GM19351 (cell line): ENCODE data around the gene CNOT2.

Experiments used
- ATAC-seq: cut with Tn5 transposase; IDR thresholded peaks from one replicate; pipeline ENCODE4 v1.9.1; 2021; ENCODE audit warnings: mild to moderate bottlenecking, moderate library complexity; ENCODE audit not compliant: unreplicated experiment

The CNOT2 gene

GRCh38 chr12:70251661-70252060 is 8.4 kb downstream of the CNOT2 start:
- ATAC-seq: no peak

- no peak for ATAC-seq
These were observed 9.6 kb downstream of the CNOT2 start for GRCh38 chr12:70252832-70253231.

GRCh38 chr12:70254225-70254624 is 11.0 kb downstream of the CNOT2 start:
- ATAC-seq: no peak

DNA sequence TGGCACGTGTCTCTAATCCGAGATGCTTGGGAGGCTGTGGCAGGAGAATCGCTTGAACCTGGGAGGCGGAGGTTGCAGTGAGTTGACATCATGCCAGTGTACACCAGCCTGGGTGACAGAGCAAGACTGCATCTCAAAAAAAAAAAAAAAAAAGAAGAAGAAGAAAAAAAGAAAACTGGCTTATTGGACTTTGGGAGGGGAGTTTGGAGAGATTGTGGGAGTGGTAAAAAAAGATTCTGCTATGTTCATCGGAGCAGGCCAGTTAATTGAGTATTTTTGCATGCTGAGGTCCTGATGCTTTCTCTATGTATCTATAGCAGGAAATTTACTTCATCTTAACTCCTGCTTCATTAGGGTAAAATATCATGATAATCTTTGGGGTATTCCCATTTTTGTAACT is 11.6 kb downstream of the CNOT2 start:
- ATAC-seq: no peak

DNA sequence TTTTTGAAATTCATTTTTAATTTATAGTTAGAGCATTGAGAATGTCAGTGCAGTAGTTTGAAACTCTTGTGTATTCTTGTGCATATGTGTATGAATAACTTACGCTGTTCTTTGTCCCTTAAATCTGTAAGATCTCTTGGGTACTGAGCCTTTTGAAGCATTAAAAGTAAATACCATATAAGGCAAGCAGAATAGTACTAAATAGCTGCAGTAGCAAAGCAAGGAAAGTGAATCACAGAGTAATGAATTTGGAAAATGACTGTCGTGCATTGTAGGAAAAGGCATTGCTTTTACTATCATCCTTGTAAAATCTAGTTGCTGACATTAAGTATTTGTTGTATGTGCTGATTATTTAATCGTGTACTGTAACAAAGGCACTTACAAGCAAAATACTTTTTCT is 12.1 kb downstream of the CNOT2 start:
- ATAC-seq: no peak

GRCh38 chr12:70258605-70259403 is 15.6 kb downstream of the CNOT2 start:
- no peak for ATAC-seq

- peak; percentile 71 for ATAC-seq
These were observed 17.4 kb downstream of the CNOT2 start for GRCh38 chr12:70260646-70261045.

- ATAC-seq: no peak
These were observed 21.0 kb downstream of the CNOT2 start for GRCh38 chr12:70264067-70264867.

DNA sequence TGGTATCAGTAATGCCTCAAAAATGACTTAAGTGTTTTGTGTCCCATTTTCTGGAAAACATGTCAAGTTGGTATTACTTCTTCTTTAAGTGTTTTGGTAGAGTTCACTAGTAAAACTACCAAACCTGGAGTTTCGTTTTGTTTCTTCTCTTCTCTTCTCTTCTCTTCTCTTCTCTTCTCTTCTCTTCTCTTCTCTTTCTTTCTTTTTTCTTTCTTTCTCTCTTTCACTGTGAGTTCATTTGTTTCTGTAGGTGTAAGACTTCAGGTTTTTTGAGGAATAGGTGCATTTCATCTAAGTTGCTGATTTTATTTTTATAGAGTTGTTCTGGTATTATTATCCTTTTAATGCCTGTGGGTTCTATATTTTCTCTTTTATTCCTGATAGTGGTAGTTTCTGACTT is 21.9 kb downstream of the CNOT2 start:
- no peak for ATAC-seq

GRCh38 chr12:70267550-70267949 is 24.3 kb downstream of the CNOT2 start:
- peak; percentile 48 for ATAC-seq

- ATAC-seq: no peak
These were observed 25.7 kb downstream of the CNOT2 start for GRCh38 chr12:70268972-70269371.

DNA sequence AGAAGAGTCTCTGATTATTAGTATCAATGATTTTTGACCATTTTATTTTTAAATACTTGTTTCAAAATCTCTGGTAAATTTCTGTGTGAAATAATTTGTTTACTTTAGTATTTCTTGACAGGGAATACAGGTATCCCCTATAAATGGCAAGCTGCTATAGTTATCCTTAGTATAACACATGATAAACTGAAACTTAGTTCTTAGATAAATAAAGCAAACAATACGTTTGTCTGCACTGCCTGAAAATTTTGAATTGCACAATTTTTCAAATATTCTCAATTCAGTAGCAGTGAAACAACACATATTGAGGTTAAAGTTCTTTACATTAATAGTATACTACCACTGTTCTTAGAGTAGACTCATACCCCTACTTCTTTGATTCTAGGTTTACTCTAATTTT is 26.9 kb downstream of the CNOT2 start:
- ATAC-seq: no peak

DNA sequence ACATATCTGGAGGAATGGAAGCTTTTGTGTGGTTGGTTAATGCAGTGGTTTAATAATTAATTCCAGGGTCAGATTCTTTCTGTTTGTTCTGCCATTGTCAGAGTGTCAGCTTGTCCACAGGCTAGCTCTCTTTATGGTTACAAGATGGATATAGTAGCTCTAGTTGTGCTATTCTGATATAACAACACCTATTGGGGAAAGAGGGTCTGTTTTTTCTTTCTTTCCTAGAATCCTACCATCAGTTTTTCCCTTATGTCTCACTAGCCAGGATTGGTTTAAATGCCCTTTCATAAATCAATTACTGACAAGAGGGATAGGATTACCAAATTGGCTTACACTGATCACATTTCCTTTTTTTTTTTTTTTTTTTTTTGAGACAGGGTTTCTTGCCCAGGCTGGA is 27.8 kb downstream of the CNOT2 start:
- no peak for ATAC-seq

DNA sequence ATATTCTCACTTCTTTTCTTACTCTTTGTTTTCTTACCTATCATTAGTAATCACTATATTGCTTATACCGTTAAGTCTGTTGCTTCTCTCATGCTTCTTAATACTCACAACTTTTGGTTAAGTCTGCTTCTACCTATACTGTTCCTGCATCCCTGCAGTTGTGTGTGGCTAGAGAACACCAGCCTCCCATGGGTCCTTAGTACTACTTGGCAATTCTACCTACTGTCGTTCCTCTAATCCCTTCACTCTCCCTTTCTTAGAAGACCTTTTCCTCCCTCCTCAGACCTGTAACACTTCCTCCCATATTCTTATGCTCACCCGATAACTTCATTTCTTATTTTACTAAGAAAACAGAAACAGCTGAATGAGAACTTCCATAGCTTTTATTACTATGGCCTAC is 29.3 kb downstream of the CNOT2 start:
- no peak for ATAC-seq

DNA sequence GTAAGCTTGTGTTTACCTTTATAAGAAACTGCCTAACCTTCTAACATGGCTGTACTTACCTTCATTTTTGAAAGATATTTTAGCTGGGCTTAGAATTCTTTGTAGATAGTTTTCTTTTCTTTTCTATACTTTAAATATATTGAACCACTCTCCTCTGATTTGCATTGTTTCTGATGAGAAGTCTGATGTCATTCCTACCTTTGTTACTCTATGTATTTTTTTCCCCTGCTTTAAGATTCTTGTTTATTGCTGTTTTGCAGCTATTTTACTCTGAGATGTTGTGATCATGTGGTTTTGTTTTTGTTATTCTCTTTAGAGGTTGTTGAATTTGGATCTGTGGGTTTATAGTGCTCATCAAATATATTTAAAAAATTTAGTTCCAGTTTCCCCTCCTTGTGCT is 31.8 kb downstream of the CNOT2 start:
- no peak for ATAC-seq

DNA sequence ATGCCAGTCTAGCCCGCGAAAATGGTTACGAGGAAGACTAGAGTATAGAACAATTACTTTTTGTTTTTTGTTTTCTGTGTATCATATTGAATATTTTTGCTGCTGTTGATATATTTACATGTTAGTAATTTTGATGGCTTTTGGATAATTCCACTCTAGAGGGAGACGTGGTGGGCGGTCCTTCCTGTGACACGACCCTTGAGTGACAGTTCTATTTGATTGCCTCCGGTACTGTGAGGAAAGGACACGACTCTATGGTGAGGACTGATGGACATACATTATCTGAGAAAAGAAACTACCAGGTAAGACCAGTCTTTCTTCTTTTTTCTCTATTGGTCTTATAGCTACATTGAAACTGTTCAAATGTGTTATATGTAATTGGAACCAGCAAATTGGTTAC is 34.7 kb downstream of the CNOT2 start:
- ATAC-seq: no peak

DNA sequence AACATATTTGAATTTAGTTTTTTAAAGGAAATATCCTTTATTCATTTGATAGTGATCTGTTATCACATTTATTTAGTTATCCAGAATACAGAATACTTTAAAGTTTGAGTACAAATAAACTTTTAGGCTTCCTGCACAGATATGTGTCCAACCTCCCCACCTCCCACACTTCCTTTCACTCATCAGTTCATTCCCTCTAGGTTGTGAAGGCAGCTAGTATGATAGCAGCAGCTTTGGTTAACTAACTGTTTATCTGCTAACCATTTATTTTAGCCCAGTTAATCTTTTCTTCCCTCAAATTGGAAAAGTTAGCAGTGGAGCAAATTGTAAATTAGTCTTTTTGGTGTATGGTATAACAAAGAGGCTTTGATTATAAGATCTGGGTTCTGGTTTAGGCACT is 35.7 kb downstream of the CNOT2 start:
- no peak for ATAC-seq

DNA sequence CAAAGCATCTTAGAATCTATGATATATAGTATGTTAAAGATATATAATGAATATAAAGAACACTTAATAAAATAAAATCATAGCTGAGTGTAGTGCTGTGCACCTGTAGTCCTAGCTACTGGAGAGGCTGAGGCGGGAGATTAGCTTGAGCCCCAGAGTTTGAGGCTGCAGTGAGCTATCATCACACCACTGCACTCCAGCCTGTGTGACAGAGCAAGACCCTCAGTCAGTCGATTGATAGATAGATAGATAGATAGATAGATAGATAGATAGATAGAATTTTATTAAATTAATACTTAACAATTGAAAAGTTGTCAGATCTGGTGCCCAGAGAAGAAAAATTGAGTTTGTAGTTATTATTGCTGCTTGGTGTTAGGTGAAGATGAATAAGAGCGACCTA is 40.0 kb downstream of the CNOT2 start:
- no peak for ATAC-seq

DNA sequence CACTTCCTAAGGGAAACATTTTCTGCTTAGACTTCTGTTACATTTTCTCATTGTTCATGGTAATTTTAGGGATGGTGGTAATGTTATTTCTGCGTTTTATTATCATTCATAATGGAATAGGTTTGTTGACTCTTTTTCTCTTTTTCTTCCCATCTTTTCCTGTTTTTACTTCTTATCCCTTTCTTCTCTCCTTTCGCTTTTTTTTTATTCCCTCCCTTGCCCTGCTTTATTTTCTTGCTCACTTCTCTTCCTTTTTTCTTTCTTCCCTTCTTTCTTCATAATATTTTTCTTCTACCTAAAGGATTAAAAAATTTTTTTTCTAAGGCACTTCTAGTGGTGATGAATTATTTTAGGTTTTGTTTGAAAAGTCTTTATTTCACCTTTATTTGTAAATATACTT is 45.6 kb downstream of the CNOT2 start:
- ATAC-seq: no peak

- ATAC-seq: no peak
These were observed 46.9 kb downstream of the CNOT2 start for GRCh38 chr12:70290116-70290515.

DNA sequence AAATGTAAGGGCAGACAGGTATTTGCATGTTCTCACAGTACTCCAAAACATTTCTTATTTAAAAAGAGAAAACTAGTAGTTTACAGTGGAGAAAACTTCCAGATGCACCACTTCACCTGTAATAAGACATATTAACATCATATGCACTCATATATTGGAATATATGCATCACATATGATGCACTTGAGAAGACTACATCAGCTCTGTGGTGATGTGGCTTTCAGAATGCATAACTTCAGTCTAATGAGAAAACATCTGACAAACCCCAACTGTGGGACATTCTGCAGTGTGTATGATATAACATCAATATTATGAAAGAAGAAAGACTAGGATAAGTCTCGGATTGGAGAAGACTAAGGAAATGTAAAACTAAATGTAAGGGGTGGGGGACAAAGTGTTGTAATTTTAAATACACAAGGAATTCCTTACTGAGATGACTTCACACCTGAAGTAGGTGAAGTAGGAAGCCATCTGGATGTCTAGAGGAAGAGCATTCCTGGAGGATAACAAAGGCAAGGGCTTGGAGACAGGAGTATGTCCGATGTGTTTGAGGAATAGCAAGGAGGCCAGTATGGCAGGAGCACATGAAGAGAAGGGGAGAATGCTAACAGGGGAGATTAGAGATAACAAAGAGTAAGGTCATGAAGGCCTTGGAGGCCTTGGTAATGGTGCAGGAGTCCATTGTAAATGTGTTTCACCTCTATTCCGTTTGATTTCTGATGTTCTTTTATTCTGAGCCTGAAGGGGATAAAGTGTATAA is 49.0 kb downstream of the CNOT2 start:
- no peak for ATAC-seq
